HTERT RPE-1 (cell line): ENCODE measurements around the gene SHLD1.

ENCODE experiments used
- in situ Hi-C: fragments of 300-500 bp; cut with MboI; formaldehyde crosslinking; loops from 4 replicates; pipeline ENCODE4 v1.14.3; 2020; ENCODE audit warnings: low sequenced_read_pairs

SHLD1 gene

GRCh38 chr20:5886788-5887187 is 136.6 kb downstream of the SHLD1 start:
- in situ Hi-C loops: no loop called here

GRCh38 chr20:5887386-5887785 is 137.2 kb downstream of the SHLD1 start:
- in situ Hi-C loops: no loop called here

GRCh38 chr20:5888041-5888440 is 137.8 kb downstream of the SHLD1 start:
- in situ Hi-C loops: no loop called here

- in situ Hi-C loops: no loop called here
Measured at GRCh38 chr20:5890773-5891441, 140.7 kb downstream of the SHLD1 start.

- in situ Hi-C loops: no loop called here
Measured at GRCh38 chr20:5893052-5893451, 142.9 kb downstream of the SHLD1 start.

- in situ Hi-C loops: no loop called here
Measured at GRCh38 chr20:5893621-5894020, 143.4 kb downstream of the SHLD1 start.

- in situ Hi-C loops: no loop called here
Measured at GRCh38 chr20:5895626-5896025, 145.4 kb downstream of the SHLD1 start.

- in situ Hi-C loops: no loop called here
Measured at GRCh38 chr20:5899444-5899843, 149.2 kb downstream of the SHLD1 start.

- in situ Hi-C loops: no loop called here
Measured at GRCh38 chr20:5900908-5901307, 150.7 kb downstream of the SHLD1 start.

- in situ Hi-C loops: no loop called here
Measured at GRCh38 chr20:5908981-5909380, 158.8 kb downstream of the SHLD1 start.

GRCh38 chr20:5910186-5910585 is 160.0 kb downstream of the SHLD1 start:
- in situ Hi-C loops: no loop called here

- in situ Hi-C loops: no loop called here
Measured at GRCh38 chr20:5913166-5913565, 163.0 kb downstream of the SHLD1 start.
